ENCODE results near the gene CFAP299.
A peak's percentile ranks its signal among the peaks of the same experiment; 100 is the strongest.
"Not testable (repeated sequence)": the region's sequence is repeated elsewhere in the genome, so short reads cannot be mapped to it uniquely, and the experiment has no call there.

Gene CFAP299

GRCh38 chr4:80424225-80424581 lies 88.7 kb downstream of the CFAP299 start:
- in situ Hi-C loops (cut with HindIII; ENCODE audit: low pct_ligation_motif_present, low sequenced_read_pairs), result no loop called here
- no peak overlapping the region for H3K4me3 ChIP-seq (ENCODE audit: low read depth, low read length)
- H3K36me3 ChIP-seq (replicated peaks), result no peaks in the 10 kb centered on the region
- H3K27me3 ChIP-seq (replicated peaks), result no peaks in the 10 kb centered on the region
- DNase-seq, result no peak
- H3K27ac ChIP-seq, result no peak overlapping the region
- TF ChIP-seq CTCF (IDR thresholded peaks at IDR 0.05; ENCODE audit: low read depth, low read length, missing control alignments), result no peak

DNA sequence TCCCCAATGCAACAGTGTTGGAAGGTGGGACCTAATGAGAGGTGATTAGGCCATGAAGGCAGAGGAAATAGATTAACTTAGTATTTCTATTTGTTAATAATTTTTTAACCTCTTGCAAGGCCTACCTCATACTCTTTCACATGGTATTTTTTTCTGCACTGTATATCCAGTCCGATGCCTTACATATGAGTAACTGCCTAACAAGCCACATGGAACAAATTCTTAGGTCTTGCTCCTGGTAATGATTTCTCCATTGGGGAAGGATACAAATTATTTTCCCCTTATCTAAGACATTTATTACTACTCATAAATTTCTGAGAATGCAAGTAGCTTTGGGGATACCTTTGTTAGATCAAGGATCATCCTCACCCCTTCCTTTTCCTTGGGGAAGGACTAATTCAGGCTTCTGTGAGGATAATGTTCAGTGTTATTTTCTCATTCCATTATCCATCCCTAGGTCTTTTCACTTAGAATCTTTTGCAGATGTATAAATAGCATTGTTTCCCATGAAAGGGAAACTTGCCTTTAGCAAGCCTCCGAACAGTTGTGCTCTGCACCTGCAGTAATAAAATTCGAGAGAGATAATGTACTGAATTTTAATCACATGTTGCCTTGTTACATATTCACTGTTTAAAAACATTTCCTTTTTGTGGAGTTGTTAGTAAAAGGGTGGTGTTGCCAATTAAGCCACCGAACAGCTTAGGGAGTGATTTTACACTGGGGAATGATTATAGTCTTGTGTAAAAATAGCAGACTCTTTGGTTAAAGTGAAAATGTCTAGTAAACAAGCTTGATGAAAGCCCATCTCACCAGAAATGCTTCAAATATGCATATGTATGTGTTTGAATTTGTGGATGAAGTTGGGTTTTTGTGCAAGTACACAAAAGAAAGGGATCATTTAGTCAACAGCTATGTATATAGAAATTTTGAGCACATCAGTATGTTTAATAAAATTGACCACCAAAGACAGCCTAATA lies 89.9 kb downstream of the CFAP299 start:
- DNase-seq, result no peak
- TF ChIP-seq CTCF (IDR thresholded peaks at IDR 0.05; ENCODE audit: low read depth, low read length, missing control alignments), result no peak
- no peaks in the 10 kb centered on the region for H3K27me3 ChIP-seq (replicated peaks)
- no peak overlapping the region for H3K4me3 ChIP-seq (ENCODE audit: low read depth, low read length)
- no peaks in the 10 kb centered on the region for H3K36me3 ChIP-seq (replicated peaks)
- in situ Hi-C loops (cut with HindIII; ENCODE audit: low pct_ligation_motif_present, low sequenced_read_pairs), result no loop called here
- no peak overlapping the region for H3K27ac ChIP-seq

DNA sequence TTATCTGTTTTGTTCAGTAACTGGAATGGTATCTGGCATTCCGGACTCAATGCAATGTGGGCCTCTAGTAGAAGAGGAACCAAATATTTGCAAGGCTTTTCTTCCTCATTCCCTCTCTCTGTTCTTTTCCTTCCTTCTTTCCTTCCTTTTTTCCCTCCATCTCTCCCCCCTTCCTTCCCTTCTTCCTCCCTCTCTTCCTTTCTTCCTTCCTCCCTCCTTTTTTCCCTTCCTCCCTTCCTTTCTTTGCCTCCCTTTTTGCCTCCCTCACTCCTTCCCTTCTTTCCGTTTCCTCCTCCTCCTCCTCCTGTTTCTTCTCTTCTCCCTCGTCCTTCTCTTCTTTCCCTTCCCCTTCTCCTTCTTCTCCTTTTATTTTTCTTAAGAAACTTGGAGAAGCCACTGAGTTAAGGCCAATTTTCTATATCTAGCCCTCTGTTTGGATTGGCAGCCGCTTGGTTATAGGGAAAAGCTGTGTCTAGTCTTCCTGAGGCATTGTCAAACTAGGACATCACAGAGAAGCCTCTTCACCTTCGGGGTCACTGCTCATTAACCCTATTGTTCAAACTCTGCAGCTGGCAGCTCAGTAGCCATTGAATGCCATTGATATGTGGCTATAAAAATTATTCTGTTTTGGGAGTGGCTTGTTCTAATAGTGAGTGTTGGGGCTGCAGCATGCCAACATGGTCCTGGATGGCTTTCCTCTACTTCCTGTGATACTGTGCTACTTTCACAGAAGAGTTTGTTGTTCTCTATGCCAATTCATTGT lies 95.9 kb downstream of the CFAP299 start:
- Histone ChIP-seq H3K4me3 (ENCODE audit: low read depth, low read length) (no peak overlapping the region), H3K27ac (no peak overlapping the region), H3K27me3 (replicated peaks) (no peaks in the 10 kb centered on the region), H3K36me3 (replicated peaks) (no peaks in the 10 kb centered on the region)
- in situ Hi-C loops (cut with HindIII; ENCODE audit: low pct_ligation_motif_present, low sequenced_read_pairs), result no loop called here
- TF ChIP-seq CTCF (IDR thresholded peaks at IDR 0.05; ENCODE audit: low read depth, low read length, missing control alignments), result no peak
- DNase-seq, result no peak

- H3K4me3 ChIP-seq (ENCODE audit: low read depth, low read length), result no peak overlapping the region
- H3K27ac ChIP-seq, result no peak overlapping the region
- H3K36me3 ChIP-seq (replicated peaks), result no peaks in the 10 kb centered on the region
- no peak for TF ChIP-seq CTCF (IDR thresholded peaks at IDR 0.05; ENCODE audit: low read depth, low read length, missing control alignments)
- in situ Hi-C loops (cut with HindIII; ENCODE audit: low pct_ligation_motif_present, low sequenced_read_pairs), result no loop called here
- peak; percentile 37 for DNase-seq
- no peaks in the 10 kb centered on the region for H3K27me3 ChIP-seq (replicated peaks)
These were observed 98.7 kb downstream of the CFAP299 start for GRCh38 chr4:80434238-80434637.

DNA sequence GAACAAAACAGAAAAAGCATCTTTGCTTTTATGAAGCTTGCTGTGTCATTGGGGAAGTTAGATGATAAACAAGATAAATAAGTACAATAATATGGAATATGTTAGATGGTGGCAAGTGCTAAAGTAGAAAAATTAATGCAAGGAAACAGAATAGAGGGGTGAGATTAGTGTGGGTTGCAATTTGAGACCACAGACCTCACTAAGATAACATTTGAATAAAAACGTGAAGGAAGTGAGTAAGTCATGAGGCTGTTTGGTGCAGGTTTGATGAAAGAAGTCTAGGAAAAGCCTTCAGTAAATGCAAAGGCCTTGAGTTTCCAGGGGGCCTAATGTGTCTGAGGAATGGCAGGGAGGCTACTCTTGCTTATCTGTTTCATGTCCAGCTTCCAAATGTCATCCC lies 102.5 kb downstream of the CFAP299 start:
- no peak overlapping the region for H3K27ac ChIP-seq
- in situ Hi-C loops (cut with HindIII; ENCODE audit: low pct_ligation_motif_present, low sequenced_read_pairs), result no loop called here
- no peaks in the 10 kb centered on the region for H3K27me3 ChIP-seq (replicated peaks)
- no peak for TF ChIP-seq CTCF (IDR thresholded peaks at IDR 0.05; ENCODE audit: low read depth, low read length, missing control alignments)
- no peak overlapping the region for H3K4me3 ChIP-seq (ENCODE audit: low read depth, low read length)
- no peaks in the 10 kb centered on the region for H3K36me3 ChIP-seq (replicated peaks)
- no peak for DNase-seq

- in situ Hi-C loops (cut with HindIII; ENCODE audit: low pct_ligation_motif_present, low sequenced_read_pairs), result not testable (repeated sequence)
- DNase-seq, result peak; percentile 11
These were observed 103.9 kb downstream of the CFAP299 start for GRCh38 chr4:80439294-80440061.

More at GRCh38 chr4:80439294-80440061, 103.9 kb downstream of the CFAP299 start:
- H3K27ac ChIP-seq; H3K36me3 ChIP-seq (replicated peaks); H3K4me3 ChIP-seq (ENCODE audit: low read depth, low read length); H3K27me3 ChIP-seq (replicated peaks): not testable (repeated sequence)

Data from brain microvascular endothelial cell (primary cell).